GDM1 (cell line): Measurements from ENCODE around the gene AMBRA1.

ENCODE experiments used
- DNase-seq: peaks from one replicate; lab custom pipeline; 2025; lab: John Stamatoyannopoulos, UW

Gene AMBRA1

GRCh38 chr11:46577058-46577457, 16.8 kb downstream of the AMBRA1 start:
- DNase-seq: no peak

GRCh38 chr11:46574656-46575055, 19.2 kb downstream of the AMBRA1 start:
- DNase-seq: no peak

DNA sequence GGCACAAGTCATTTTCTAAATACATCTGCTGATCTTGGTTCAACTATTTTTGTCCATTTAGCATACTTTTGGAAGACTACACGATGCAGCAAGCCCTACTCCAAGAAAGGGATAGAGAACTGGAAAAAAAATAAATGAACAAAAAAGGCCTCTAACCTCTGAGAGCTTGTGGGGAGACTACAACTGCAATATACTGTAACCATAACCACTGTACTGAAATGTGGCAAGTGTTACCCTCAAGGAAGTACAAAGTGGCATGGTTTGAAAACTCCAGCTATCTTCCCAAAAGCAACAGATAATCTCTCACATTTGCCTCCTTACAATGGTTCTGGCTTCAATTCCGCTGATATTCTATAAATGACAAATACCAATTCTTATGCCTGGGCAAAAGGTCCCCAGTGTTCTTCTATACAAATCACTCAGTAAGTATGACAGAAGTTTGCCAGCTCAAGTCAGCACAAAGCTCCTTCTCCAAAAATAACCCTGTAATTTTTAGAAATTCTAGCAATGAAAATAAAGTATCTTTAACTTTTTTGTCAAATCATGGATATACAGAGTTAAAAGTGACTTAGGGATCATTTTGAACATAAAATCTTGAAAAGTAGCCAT, 22.9 kb downstream of the AMBRA1 start:
- no peak for DNase-seq

- DNase-seq: no peak
These were observed 28.5 kb downstream of the AMBRA1 start for GRCh38 chr11:46565232-46565840.

DNA sequence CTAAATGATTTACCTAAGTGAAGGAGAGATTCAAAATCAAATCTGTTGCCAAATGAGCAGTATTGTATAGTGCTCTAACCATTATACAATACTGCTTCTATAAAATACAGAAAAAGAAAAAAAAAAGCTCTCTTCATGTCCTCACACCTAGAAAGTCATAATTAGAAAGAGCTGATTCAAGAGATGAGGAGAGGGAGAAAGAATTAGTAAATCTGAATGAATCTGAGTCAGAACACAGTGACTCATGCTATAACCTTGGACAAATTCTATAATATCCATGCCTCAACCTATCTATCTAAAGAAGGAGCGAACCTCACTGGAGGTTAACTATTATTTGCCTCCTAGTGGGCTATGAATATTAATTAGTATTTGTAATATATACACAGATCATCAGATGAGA, 29.4 kb downstream of the AMBRA1 start:
- DNase-seq: no peak

DNA sequence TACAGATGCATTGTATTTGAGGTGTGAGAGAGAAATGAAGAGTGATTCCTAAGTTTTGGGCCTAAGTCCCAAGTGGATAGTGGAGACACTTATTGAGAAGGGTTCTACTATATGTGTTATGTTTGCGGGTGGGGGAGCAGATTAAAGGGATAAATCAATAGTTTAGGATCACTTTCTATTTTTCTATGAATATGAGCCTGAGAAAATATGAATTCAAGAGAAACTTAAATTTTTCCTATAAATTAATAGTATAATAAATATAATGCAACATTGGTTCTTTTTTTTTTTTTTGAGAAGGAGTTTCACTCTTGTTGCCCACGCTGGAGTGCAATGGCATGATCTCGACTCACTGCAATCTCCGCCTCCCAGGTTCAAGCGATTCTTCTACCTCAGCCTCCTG, 31.3 kb downstream of the AMBRA1 start:
- DNase-seq: no peak

GRCh38 chr11:46560300-46560991, 33.4 kb downstream of the AMBRA1 start:
- no peak for DNase-seq

DNA sequence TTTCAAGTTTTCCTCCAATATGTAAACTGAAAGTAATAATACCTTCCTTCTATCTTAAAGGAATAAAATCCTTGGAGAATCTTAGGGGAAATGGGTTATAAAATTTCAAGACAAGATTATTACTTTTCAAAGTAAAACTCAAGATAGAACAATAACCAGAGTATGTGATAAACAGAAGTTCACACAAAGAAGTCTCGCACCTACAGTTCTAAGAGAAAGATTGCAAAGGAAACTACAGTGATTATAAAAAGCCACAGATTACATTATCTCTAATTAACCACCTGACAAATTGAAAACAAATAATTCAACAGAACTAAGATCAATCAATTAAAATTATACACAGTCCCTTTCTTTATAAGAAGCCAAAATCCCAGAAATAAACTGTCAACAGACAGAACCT, 34.0 kb downstream of the AMBRA1 start:
- DNase-seq: no peak

DNA sequence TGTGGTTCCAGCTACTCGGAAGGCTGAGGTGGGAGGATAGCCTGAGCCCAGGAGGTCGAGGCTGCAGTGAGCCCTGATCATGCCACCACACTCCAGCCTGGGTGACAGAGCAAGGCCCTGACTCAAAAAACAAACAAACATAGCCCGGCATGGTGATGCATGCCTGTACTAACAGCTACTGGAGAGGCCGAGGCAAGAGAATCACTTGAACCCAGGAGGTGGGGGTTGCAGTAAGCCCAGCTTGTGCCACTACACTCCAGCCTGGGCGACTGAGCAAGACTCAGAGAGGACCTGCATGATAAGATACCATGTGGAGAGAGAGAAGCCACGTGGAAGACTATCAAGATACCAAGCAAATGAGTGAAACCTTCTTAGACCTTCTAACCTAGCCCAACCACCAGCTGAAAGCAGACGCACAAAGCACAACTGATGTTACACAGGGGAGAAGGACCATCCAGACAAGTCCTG, 36.1 kb downstream of the AMBRA1 start:
- no peak for DNase-seq

- DNase-seq: no peak
These were observed 38.4 kb downstream of the AMBRA1 start for GRCh38 chr11:46555267-46556054.

GRCh38 chr11:46554213-46555147, 39.3 kb downstream of the AMBRA1 start:
- DNase-seq: no peak

DNA sequence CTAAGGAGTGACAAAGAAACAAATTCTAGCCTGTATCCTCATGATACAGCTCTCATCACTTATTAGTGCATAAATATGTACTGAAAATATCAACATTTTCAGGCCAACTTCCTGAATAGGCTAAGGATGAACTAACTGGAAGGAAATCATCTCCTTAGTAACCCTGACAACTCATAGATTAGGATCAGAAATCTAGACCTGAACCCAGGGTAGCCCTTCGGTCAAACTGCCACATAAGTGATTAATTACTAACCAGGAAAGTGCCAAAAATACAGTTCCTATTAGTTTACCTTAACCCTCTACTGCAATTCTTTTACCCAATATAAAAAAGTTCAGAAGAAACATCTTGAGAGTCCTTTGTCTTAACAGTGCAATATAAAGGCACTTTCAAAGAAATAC, 40.0 kb downstream of the AMBRA1 start:
- DNase-seq: no peak

DNA sequence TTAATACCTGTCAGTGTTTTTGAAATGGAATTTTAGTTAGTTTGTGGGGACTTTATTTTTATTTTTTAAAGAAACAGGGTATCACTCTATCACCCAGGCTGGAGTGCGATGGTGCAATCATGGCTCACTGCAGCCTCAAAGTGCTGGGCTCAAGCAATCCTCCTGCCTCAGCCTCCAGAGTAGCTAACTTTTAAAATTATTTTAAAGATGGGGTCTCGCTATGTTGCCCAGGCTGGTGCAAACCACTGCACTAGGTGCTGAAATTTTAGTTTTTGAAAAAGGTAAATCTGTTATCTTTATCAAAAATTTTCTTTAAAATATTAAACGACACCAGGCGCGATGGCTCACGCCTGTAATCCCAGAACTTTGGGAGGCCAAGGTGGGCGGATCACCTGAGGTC, 42.6 kb downstream of the AMBRA1 start:
- DNase-seq: no peak

DNA sequence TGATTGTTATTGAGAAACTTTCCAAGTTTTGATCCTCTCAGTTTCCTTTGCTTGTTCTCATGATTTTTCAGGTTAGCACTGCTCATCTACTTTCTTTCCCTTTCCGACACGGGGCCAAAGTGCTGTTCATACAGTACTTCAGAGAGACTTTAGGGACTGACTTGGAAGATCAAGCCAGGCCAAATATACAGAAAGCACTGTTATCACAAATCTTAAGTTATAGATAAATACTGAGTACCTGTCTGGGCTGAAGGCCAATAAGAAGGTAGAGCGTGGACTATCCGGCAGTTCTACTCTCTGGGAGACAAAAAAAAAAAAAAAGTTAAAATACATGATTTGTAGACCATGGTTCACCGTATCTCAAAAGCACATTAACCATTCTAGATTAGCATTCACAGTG, 46.2 kb downstream of the AMBRA1 start:
- DNase-seq: no peak

DNA sequence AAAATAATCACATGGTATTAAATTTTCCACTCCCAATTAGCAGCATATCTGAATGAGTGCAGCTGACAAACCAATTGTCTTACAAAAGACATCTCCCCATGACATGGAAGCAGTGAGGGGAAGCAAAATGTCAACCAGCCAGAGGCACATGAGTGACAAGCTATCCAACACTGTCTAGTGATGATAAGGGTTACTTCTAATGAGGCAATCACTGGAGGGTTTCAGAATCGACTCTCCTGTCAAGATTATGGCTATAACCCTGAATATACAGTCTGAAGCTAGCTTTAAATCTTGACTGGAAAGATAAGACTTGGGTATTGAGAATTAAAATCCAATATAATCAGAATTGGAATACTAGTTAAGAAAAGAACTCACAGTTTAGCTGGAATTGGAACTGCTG, 50.3 kb downstream of the AMBRA1 start:
- no peak for DNase-seq

- no peak for DNase-seq
These were observed 52.0 kb downstream of the AMBRA1 start for GRCh38 chr11:46541593-46542371.

GRCh38 chr11:46540807-46541206, 53.0 kb downstream of the AMBRA1 start:
- DNase-seq: no peak

GRCh38 chr11:46537537-46538295, 56.1 kb downstream of the AMBRA1 start:
- DNase-seq: peak; percentile 57

GRCh38 chr11:46537121-46537520, 56.7 kb downstream of the AMBRA1 start:
- no peak for DNase-seq

- no peak for DNase-seq
These were observed 58.1 kb downstream of the AMBRA1 start for GRCh38 chr11:46535688-46536087.
